Activated T-helper 1 cell treated with anti-CD3 and anti-CD28 coated beads, Interleukin-12 subunit alpha, Interleukin-12 subunit beta, Interleukin-2, Interleukin-4 antibody, amounts not matched to agents 30 ng/mL and 10 ng/mL and 1 ng/mL, durations not matched to agents 14 hours and 24 hours and 36 hours (primary cell): ENCODE measurements around the gene LIN28B. TPM values are rescaled to one million over a fixed set of nuclear protein-coding genes. Genes with fewer than 3 reads are reported as not detected.

Experiments
- DNase-seq: peaks from one replicate; pipeline ENCODE4 v3.0.0; 2021; ENCODE audit warnings: low spot score
- H3K27ac Mint-ChIP-seq: one replicate; pipeline ENCODE4 v1.8.0; 2021; ENCODE audit warnings: mild to moderate bottlenecking, mixed read lengths
- H3K27me3 Mint-ChIP-seq: one replicate; pipeline ENCODE4 v1.8.0; 2022; ENCODE audit warnings: mild to moderate bottlenecking, moderate library complexity, mixed read lengths; ENCODE audit not compliant: insufficient read depth
- H3K36me3 Mint-ChIP-seq: one replicate; pipeline ENCODE4 v1.8.0; 2021; ENCODE audit warnings: low read depth, mixed read lengths
- H3K4me1 Mint-ChIP-seq: one replicate; pipeline ENCODE4 v1.8.0; 2021; ENCODE audit warnings: low read depth, mixed read lengths
- H3K4me3 Mint-ChIP-seq: one replicate; pipeline ENCODE4 v1.8.0; 2021; ENCODE audit warnings: mild to moderate bottlenecking, moderate library complexity, mixed read lengths
- H3K9me3 Mint-ChIP-seq: one replicate; pipeline ENCODE4 v1.8.0; 2021; ENCODE audit warnings: mixed read lengths
- intact Hi-C: fragments of 100-400 bp; cut with micrococcal nuclease; formaldehyde crosslinking; loops from one replicate; pipeline ENCODE4 v1.15.1; 2024
- total RNA-seq: library from RNA; stranded (reverse); gene quantifications from 2 replicates; pipeline ENCODE4 v1.2.3, GENCODE V29; 2022

The LIN28B gene
- total RNA-seq, 1 donor from 2014 or later, result not detected

DNA sequence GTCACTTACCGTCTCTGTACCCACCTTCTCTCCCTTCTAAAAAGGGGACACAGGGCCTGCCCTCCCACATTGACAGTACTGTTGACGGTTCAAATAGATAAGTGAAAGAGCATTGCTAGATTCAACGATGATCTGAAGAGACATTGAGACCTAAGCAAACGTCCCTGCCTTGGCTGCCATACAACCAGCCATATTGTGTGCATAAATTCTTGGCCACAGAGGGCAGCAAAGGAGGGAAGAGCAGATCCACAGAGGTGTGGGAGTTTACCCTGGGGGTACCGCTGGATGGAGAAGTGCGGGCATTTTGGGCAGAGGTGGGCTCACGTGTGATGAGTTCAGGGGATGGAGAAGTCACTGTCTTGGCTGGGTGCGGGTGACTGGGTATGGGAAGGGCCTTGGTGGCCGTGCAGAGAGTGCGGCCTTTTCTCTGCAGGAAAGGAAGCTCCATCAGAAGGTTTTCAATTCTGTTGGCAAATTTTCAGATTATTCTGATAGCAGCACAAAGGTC is 137.3 kb downstream of the LIN28B start:
- no peaks in the 10 kb centered on the region for H3K4me1 Mint-ChIP-seq
- no peak overlapping the region for H3K4me3 Mint-ChIP-seq
- H3K27ac Mint-ChIP-seq, result no peak overlapping the region
- intact Hi-C loops, result no loop called here
- H3K9me3 Mint-ChIP-seq, result no peaks in the 10 kb centered on the region
- no peaks in the 10 kb centered on the region for H3K36me3 Mint-ChIP-seq
- DNase-seq, result no peak
- H3K27me3 Mint-ChIP-seq, result peaks cover 9% of the 10 kb centered on the region

DNA sequence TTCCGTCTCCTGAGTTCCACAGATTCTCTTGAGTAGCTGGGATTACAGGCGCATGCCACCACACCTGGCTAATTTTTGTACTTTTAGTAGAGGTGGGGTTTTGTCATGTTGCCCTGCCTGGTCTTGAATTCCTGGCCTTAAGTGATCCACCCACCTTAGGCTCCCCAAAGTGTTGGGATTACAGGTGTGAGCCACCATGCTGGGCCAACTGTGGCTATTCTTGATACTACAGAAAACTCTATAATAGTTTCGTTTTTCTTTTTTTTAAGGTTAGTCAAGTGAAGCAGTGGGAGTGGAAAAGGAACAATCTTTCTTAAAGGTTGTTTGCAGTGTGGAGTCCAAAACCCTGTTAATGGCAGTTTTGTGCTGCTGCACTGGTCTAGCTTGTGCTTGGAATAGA is 138.2 kb downstream of the LIN28B start:
- H3K4me3 Mint-ChIP-seq, result no peak overlapping the region
- peaks cover 9% of the 10 kb centered on the region for H3K27me3 Mint-ChIP-seq
- no peaks in the 10 kb centered on the region for H3K36me3 Mint-ChIP-seq
- intact Hi-C loops, result no loop called here
- no peak for DNase-seq
- H3K27ac Mint-ChIP-seq, result no peak overlapping the region
- H3K9me3 Mint-ChIP-seq, result no peaks in the 10 kb centered on the region
- no peaks in the 10 kb centered on the region for H3K4me1 Mint-ChIP-seq

DNA sequence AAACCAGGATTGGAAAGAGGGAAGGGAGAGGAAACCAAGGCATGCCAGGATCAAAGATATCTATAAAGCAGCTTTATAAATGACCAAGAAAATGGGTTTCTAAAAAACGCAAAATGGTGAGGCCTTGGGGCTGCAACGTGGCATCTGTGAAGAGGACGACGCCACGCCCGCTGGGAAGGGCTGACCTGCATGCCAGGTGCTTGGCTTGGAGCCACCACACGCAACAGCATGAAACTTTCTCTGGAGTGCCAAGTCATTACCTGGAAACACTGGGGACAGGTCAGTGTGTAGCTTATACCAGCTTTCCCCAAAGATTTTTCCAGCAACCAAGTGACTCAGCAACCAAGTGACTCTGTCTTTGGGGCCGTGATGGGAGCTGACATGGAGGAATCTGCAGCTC is 140.4 kb downstream of the LIN28B start:
- Mint-ChIP-seq H3K27me3 (peaks cover 10% of the 10 kb centered on the region), H3K4me3 (no peak overlapping the region), H3K27ac (no peak overlapping the region), H3K9me3 (no peaks in the 10 kb centered on the region), H3K4me1 (no peaks in the 10 kb centered on the region), H3K36me3 (no peaks in the 10 kb centered on the region)
- intact Hi-C loops, result no loop called here
- DNase-seq, result no peak

DNA sequence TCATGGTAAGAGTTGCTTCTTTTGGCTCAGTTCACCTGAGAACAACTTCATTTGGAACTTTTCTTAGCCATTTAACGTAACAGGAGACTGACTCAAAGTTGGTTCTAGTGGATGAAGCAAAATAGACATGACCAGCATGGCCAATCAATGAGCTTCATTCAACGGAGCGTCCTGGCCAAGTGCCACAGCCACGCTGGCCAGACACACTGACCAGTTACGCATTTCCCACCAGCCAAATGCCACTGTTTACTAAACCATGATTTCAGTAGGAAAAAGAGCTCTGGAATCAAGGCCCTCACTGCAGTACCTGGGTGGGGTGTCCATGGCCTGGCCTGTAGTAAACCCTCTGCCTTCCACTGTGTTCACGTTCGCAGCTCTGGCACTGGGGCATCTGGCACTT is 142.5 kb downstream of the LIN28B start:
- intact Hi-C loops, result no loop called here

DNA sequence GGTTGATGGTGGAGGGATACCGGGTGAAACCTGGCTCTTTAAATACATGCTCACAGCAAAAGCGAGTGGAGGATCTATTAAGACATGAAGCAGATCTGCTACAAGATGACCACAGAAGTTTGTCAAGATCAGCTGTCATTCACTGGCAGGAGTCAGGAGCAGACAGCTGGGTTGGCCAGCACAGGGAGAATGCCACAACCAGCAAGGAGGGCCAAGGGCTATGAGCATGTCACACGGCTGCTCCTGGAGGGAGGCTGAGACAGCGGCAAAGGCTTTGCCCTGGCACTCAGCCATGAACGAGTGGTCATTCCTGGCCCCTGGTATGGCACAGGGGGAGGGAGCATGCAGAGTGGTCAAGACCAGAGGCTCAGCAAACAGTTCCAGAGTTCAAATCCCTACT is 145.3 kb downstream of the LIN28B start:
- H3K36me3 Mint-ChIP-seq, result no peaks in the 10 kb centered on the region
- no peaks in the 10 kb centered on the region for H3K4me1 Mint-ChIP-seq
- no peak for DNase-seq
- no peak overlapping the region for H3K27ac Mint-ChIP-seq
- no peaks in the 10 kb centered on the region for H3K9me3 Mint-ChIP-seq
- no peak overlapping the region for H3K4me3 Mint-ChIP-seq
- peaks cover 13% of the 10 kb centered on the region for H3K27me3 Mint-ChIP-seq
- intact Hi-C loops, result no loop called here

More for the DNA sequence above, 142.5 kb downstream of the LIN28B start:
- no peaks in the 10 kb centered on the region for H3K36me3 Mint-ChIP-seq
- H3K27me3 Mint-ChIP-seq, result peaks cover 13% of the 10 kb centered on the region
- H3K4me1 Mint-ChIP-seq, result no peaks in the 10 kb centered on the region
- no peak for DNase-seq
- H3K9me3 Mint-ChIP-seq, result no peaks in the 10 kb centered on the region
- H3K27ac Mint-ChIP-seq, result no peak overlapping the region
- H3K4me3 Mint-ChIP-seq, result no peak overlapping the region

DNA sequence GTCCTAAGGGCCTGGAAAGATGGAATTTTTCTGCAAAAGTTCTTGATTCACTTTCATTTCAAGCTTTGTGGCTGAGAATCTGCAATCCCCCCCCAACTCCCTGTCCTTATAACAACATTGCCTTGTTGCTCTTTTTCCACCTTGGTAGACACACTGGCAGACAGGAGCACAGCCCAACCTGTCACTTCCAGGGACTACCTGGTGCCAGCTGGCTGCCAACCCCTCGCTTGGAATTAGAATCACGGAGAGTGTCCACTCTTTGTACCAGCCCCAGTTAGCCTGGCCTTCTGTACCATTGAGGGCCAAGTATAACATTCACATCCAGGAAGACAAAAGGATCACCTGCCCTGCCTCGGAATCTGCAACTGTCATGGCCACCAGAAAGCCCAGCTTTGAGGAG is 148.2 kb downstream of the LIN28B start:
- intact Hi-C loops, result no loop called here
- Mint-ChIP-seq H3K4me1 (no peaks in the 10 kb centered on the region), H3K36me3 (no peaks in the 10 kb centered on the region), H3K27ac (no peak overlapping the region), H3K27me3 (peaks cover 17% of the 10 kb centered on the region), H3K4me3 (no peak overlapping the region), H3K9me3 (no peaks in the 10 kb centered on the region)
- no peak for DNase-seq

DNA sequence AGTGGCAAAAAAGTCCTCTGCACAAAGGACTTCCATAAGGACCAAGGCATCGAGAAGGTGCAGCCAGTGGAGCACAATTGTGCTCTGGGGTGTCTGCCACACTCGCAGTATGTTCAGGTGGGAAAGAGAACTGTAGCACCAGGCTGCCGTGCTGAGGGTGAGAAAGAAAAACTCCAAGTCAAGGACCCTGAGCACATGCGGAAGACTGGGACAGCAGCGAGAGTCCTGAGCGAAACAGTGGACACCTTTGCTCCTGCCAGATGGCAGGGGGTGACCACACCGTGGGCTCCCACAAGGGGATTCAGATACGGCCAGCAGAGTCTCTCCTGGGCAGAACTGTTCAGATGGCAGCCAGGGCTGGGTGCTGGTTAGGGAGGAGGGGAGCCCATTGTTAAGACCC is 149.4 kb downstream of the LIN28B start:
- Mint-ChIP-seq H3K4me1 (no peaks in the 10 kb centered on the region), H3K27ac (no peak overlapping the region), H3K36me3 (no peaks in the 10 kb centered on the region), H3K27me3 (peaks cover 17% of the 10 kb centered on the region), H3K4me3 (no peak overlapping the region), H3K9me3 (no peaks in the 10 kb centered on the region)
- intact Hi-C loops, result no loop called here
- no peak for DNase-seq

DNA sequence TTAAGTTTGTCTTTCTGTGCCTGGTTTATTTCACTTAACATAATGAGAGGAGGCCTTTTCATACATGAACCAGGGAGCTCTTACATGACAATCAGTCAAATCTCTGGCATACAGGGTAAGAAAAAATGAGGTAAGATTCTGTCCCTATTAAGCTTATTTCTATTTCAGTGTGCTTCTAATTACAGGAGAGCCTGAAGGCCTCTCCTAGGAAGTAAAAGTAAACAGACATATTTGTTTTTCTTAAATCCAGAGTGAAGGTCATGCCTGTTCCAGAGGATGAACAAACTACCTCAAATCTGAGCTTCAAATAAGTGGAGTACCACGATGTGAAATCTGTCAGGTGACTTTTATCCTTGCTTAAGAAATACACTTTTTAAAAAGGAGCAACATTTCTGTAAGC is 150.3 kb downstream of the LIN28B start:
- no peaks in the 10 kb centered on the region for H3K4me1 Mint-ChIP-seq
- no peak for DNase-seq
- peaks cover 14% of the 10 kb centered on the region for H3K27me3 Mint-ChIP-seq
- H3K36me3 Mint-ChIP-seq, result no peaks in the 10 kb centered on the region
- intact Hi-C loops, result no loop called here
- no peaks in the 10 kb centered on the region for H3K9me3 Mint-ChIP-seq
- H3K4me3 Mint-ChIP-seq, result no peak overlapping the region
- H3K27ac Mint-ChIP-seq, result no peak overlapping the region

DNA sequence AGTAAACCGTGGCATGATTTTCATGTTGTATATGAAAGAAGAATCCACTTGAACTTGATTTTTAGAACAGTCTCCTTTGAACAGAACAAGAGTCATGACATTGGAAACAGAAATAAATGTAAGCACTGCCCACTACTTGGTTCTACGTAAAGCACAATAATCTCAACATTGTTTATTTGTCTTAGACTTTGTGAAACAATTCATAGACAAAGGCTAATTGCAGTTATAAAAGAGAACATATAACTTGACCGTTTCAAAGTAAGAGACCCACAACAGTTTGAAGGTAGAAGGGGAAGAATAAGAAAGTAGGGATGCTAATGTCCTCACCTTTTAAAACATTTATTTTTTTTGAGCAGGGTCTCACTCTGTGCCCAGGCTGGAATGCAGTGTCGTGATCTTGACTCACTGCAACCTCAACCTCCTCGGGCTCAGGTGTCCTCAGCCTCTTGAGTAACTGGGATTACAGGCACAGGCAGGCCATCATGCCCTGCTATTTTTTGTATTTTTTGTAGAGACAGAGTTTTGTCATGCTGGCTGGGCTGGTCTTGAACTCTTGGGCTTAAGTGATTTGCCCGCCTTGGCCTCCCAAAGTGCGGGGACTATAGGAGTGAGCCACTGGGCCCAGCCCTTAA is 151.8 kb downstream of the LIN28B start:
- no peaks in the 10 kb centered on the region for H3K9me3 Mint-ChIP-seq
- intact Hi-C loops, result no loop called here
- H3K4me1 Mint-ChIP-seq, result no peaks in the 10 kb centered on the region
- no peak overlapping the region for H3K27ac Mint-ChIP-seq
- no peaks in the 10 kb centered on the region for H3K36me3 Mint-ChIP-seq
- no peak for DNase-seq
- H3K27me3 Mint-ChIP-seq, result peaks cover 16% of the 10 kb centered on the region
- H3K4me3 Mint-ChIP-seq, result no peak overlapping the region

DNA sequence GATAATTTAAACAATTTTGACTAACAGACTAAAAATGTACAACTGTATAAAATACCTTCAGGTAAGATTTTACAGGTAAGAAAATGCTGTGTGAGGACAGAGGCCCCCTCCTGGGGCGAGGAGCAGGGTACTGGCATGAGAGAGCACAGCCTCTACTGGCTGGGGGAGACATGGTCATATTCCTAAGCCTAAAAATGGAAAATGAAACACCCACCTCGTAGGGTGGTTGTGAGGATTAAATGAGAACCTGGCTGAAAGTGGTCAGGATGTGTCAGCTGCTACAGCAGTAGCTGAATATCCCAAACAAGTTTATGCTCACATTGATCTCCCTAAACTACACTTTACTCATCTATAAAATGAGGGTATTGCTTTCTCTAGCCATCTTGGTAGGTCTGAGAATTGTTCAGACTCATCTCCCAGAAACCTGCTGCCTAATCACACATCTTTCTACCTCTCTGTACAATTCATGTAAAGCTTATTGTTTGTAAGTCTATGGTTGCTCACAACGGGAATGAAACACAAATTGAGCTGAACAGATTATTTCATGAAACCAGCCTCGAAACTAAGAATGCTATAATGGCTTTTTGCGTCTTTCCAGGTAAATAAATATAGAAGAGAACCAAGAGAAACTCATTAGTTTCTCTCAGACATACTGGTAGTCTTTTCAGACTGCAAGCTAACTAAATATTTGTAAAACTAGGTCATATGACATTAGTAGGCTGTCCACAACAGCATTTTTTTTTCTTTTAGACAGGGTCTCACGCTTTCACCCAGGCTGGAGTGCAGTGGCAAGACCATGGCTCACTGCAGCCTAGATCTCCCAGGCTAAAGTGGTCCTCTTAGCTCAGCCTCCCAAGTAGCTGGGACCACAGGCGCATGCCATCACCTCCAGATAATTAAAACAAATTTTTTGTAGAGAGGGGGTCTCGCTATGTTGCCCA is 153.3 kb downstream of the LIN28B start:
- Mint-ChIP-seq H3K27me3 (peaks cover 13% of the 10 kb centered on the region), H3K36me3 (no peaks in the 10 kb centered on the region), H3K4me3 (no peak overlapping the region), H3K4me1 (no peaks in the 10 kb centered on the region), H3K27ac (no peak overlapping the region), H3K9me3 (no peaks in the 10 kb centered on the region)
- no peak for DNase-seq
- intact Hi-C loops, result no loop called here

DNA sequence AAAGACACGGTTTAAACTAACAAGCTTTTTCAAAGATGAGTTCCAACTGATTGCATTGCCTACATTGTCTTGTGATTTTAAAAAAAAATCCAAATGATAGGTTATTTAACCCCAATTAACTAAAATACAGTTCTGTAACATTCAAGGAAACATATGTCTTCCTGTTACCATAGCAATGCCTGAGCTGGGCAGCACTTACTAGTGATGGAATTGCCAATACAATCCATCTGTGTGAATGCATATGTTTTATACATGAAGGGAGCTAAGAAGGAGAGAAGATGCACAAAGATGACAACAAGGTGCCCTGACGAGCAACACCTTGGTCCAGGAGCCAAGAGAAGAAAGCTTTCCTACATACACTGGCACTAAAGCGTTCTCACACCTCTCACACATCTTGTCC is 154.2 kb downstream of the LIN28B start:
- intact Hi-C loops, result no loop called here
- no peaks in the 10 kb centered on the region for H3K36me3 Mint-ChIP-seq
- no peak for DNase-seq

DNA sequence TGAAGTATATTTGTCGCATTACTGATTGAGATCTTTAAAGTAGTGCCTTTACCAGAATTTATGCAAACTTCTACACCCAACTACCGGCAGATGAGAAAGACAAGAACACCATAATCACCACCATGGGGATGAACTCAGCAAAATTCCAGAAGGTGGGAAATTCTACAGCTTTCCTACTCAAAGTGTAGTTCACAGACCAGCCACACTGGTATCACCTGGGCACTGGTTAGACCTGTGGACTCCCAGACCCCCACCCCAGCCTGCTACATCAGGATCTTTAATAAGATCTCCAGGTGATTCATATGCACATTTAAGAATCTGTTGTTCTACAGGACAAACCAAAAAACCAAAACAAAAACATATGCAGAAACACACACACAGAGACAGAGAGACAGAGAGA is 155.0 kb downstream of the LIN28B start:
- H3K4me1 Mint-ChIP-seq, result no peaks in the 10 kb centered on the region
- no peak overlapping the region for H3K27ac Mint-ChIP-seq
- DNase-seq, result no peak
- intact Hi-C loops, result no loop called here
- H3K9me3 Mint-ChIP-seq, result no peaks in the 10 kb centered on the region
- peaks cover 12% of the 10 kb centered on the region for H3K27me3 Mint-ChIP-seq
- H3K4me3 Mint-ChIP-seq, result no peak overlapping the region
- H3K36me3 Mint-ChIP-seq, result no peaks in the 10 kb centered on the region

More for the DNA sequence above, 154.2 kb downstream of the LIN28B start:
- Mint-ChIP-seq H3K9me3 (no peaks in the 10 kb centered on the region), H3K4me3 (no peak overlapping the region), H3K4me1 (no peaks in the 10 kb centered on the region), H3K27me3 (peaks cover 12% of the 10 kb centered on the region), H3K27ac (no peak overlapping the region)

DNA sequence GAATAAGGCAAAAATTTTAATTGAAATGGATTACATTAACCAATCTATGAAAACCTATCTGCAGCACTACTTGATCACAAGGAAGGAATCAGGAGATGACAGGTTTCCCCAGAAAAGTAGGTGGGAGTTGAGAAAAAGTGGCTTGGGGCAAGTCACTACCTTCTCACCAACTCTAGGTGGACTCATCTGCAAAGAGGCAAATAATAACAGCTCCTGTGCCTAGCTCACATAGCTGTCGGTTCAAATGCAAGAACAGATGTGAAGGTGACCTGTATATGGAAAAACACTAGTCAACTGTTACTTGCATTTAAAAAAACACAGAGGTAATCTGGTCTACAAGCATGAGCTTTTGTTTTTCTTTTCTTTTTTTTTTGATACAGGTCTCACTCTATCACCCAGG is 155.7 kb downstream of the LIN28B start:
- intact Hi-C loops, result no loop called here

More for the DNA sequence above, 155.7 kb downstream of the LIN28B start:
- Mint-ChIP-seq H3K4me3 (no peak overlapping the region), H3K9me3 (no peaks in the 10 kb centered on the region), H3K27ac (no peak overlapping the region), H3K27me3 (peaks cover 15% of the 10 kb centered on the region), H3K36me3 (no peaks in the 10 kb centered on the region), H3K4me1 (no peaks in the 10 kb centered on the region)
- no peak for DNase-seq
